ENCODE data around the gene RAD51B. TPM values are rescaled to one million over a fixed set of nuclear protein-coding genes. Genes with fewer than 3 reads are reported as not detected.
A peak's percentile ranks its signal among the peaks of the same experiment; 100 is the strongest.

RAD51B gene
- polyA plus RNA-seq, 3 donors = 3.6 to 11.6 (median 9.4) TPM

DNA sequence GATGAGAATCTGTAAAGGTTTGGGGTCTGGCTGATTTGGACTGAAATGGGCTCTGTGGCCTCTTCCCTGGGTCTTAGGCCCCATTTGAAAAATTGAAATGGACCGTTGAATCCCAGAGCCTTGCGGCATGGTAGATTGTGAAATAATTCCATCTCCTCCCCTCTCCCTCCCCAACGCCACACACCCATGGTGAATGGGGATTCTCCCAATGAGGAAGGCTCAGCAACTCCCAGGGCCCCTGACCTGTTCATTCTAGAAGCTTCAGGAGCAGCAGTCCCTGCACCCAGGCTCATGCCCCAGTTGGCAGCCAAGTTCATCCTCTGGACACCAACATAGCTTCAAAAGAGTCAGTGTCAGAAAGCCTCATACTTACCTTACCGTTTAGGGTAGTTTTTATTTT, 755.8 kb downstream of the RAD51B start:
- H3K79me2 ChIP-seq (ENCODE audit: insufficient read depth, low read length) = no peaks in the 10 kb centered on the region
- H3K9ac ChIP-seq (ENCODE audit: insufficient read depth, low read length, poor library complexity, severe bottlenecking) = no peak overlapping the region
- peaks cover 0 to 2% (median 1%) of the 10 kb centered on the region in 3 donors for H3K27me3 Mint-ChIP-seq (ENCODE audit: low read depth in 3 of 3)
- no peak overlapping the region for H3K4me3 Mint-ChIP-seq
- H3K4me2 ChIP-seq (replicated peaks; ENCODE audit: extremely low read depth, low read length, poor library complexity, severe bottlenecking) = no peak overlapping the region
- no peaks in the 10 kb centered on the region for H3K36me3 ChIP-seq (replicated peaks in 1 of 2; ENCODE audit: control insufficient read depth in 1 of 2, insufficient read depth in 2 of 2, low read length in 2 of 2)
- H3K4me3 ChIP-seq (replicated peaks in 1 of 3; ENCODE audit: low read depth in 2 of 3, low read length in 3 of 3) = no peak overlapping the region
- peak overlapping the region; percentile 44 to 89 for H3K27ac ChIP-seq (ENCODE audit: low read depth in 1 of 2, low read length in 2 of 2)
- no peaks in the 10 kb centered on the region for H3K27me3 ChIP-seq (ENCODE audit: control insufficient read depth in 2 of 2, insufficient read depth in 2 of 2, low read length in 2 of 2)
- WGBS (ENCODE audit: insufficient coverage) = 13% methylated on average over 1 of the region's 4 CpGs
- H4K20me1 ChIP-seq (ENCODE audit: insufficient read depth, low read length) = no peaks in the 10 kb centered on the region
- H3K36me3 Mint-ChIP-seq = peaks cover 10 to 13% of the 10 kb centered on the region in 2 donors
- H3K9me3 Mint-ChIP-seq = peaks cover 0 to 9% (median 4%) of the 10 kb centered on the region in 7 donors
- peak in 2 of 3 donors; percentile 15 to 31 for DNase-seq
- no peaks in the 10 kb centered on the region for H3K9me3 ChIP-seq (replicated peaks in 1 of 2; ENCODE audit: control insufficient read depth in 1 of 2, insufficient read depth in 1 of 2, low read length in 2 of 2)
- peaks cover 61 to 64% of the 10 kb centered on the region in 2 donors for H3K4me1 ChIP-seq (ENCODE audit: control insufficient read depth in 1 of 2, insufficient read depth in 2 of 2, low read length in 2 of 2)
- peak overlapping the region; percentile 72 to 100 (median 100) for H3K27ac Mint-ChIP-seq
- intact Hi-C loops (cut with micrococcal nuclease) = loop anchor here (5.0 kb wide), 4 partner anchors 107 to 217 kb away; partner anchors contain the start of gene ZFP36L1 (in 2 of the 2)
- H3K4me1 Mint-ChIP-seq = peaks cover 63% of the 10 kb centered on the region
- TF ChIP-seq, protein P1, sequence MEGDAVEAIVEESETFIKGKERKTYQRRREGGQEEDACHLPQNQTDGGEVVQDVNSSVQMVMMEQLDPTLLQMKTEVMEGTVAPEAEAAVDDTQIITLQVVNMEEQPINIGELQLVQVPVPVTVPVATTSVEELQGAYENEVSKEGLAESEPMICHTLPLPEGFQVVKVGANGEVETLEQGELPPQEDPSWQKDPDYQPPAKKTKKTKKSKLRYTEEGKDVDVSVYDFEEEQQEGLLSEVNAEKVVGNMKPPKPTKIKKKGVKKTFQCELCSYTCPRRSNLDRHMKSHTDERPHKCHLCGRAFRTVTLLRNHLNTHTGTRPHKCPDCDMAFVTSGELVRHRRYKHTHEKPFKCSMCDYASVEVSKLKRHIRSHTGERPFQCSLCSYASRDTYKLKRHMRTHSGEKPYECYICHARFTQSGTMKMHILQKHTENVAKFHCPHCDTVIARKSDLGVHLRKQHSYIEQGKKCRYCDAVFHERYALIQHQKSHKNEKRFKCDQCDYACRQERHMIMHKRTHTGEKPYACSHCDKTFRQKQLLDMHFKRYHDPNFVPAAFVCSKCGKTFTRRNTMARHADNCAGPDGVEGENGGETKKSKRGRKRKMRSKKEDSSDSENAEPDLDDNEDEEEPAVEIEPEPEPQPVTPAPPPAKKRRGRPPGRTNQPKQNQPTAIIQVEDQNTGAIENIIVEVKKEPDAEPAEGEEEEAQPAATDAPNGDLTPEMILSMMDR (IDR thresholded peaks at IDR 0.05) = no peak
- peak overlapping the region; percentile 41 for H2AFZ ChIP-seq (ENCODE audit: insufficient read depth, low read depth, low read length, poor library complexity, severe bottlenecking)

DNA sequence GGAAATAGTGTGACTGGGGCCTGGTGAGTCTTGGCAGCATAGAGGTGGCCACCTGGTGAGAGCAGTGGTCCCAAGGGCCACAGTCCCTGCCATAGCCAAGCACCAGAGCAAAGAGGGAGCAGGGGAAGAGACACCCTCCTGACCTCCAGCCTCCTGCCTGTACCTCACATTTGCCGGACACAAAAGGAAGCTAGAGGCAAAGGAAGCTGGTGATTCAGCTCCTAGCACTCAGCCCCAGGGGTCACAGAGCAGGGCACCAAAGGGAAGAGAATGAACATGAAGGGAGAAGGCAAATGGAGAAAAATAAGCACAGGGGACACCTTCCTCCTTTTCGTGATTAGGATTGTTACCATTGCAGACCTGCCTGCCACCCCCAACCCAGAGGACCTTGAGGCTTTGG, 756.5 kb downstream of the RAD51B start:
- peak overlapping the region; percentile 41 for H2AFZ ChIP-seq (ENCODE audit: insufficient read depth, low read depth, low read length, poor library complexity, severe bottlenecking)
- H4K20me1 ChIP-seq (ENCODE audit: insufficient read depth, low read length) = no peaks in the 10 kb centered on the region
- peak overlapping the region in 1 of 2 donors; percentile 39 for H3K4me3 Mint-ChIP-seq
- WGBS (ENCODE audit: insufficient coverage) = no CpG with 5 or more reads among the region's 2 CpGs
- peaks cover 0 to 2% (median 1%) of the 10 kb centered on the region in 3 donors for H3K27me3 Mint-ChIP-seq (ENCODE audit: low read depth in 3 of 3)
- intact Hi-C loops (cut with micrococcal nuclease) = loop anchor here (5.0 kb wide), 4 partner anchors 106 to 216 kb away; partner anchors contain the start of gene ZFP36L1 (in 2 of the 2)
- no peaks in the 10 kb centered on the region for H3K27me3 ChIP-seq (ENCODE audit: control insufficient read depth in 2 of 2, insufficient read depth in 2 of 2, low read length in 2 of 2)
- H3K36me3 ChIP-seq (replicated peaks in 1 of 2; ENCODE audit: control insufficient read depth in 1 of 2, insufficient read depth in 2 of 2, low read length in 2 of 2) = no peaks in the 10 kb centered on the region
- peaks cover 10 to 13% of the 10 kb centered on the region in 2 donors for H3K36me3 Mint-ChIP-seq
- peaks cover 65 to 68% of the 10 kb centered on the region in 2 donors for H3K4me1 ChIP-seq (ENCODE audit: control insufficient read depth in 1 of 2, insufficient read depth in 2 of 2, low read length in 2 of 2)
- no peak overlapping the region for H3K4me2 ChIP-seq (replicated peaks; ENCODE audit: extremely low read depth, low read length, poor library complexity, severe bottlenecking)
- H3K4me1 Mint-ChIP-seq = peaks cover 67% of the 10 kb centered on the region
- no peaks in the 10 kb centered on the region for H3K79me2 ChIP-seq (ENCODE audit: insufficient read depth, low read length)
- H3K9me3 Mint-ChIP-seq = peaks cover 0 to 9% (median 4%) of the 10 kb centered on the region in 7 donors
- H3K9ac ChIP-seq (ENCODE audit: insufficient read depth, low read length, poor library complexity, severe bottlenecking) = no peak overlapping the region
- peak overlapping the region; percentile 44 to 89 for H3K27ac ChIP-seq (ENCODE audit: low read depth in 1 of 2, low read length in 2 of 2)
- no peaks in the 10 kb centered on the region for H3K9me3 ChIP-seq (replicated peaks in 1 of 2; ENCODE audit: control insufficient read depth in 1 of 2, insufficient read depth in 1 of 2, low read length in 2 of 2)
- TF ChIP-seq, protein P1 (IDR thresholded peaks at IDR 0.05) = no peak
- no peak overlapping the region for H3K4me3 ChIP-seq (replicated peaks in 1 of 3; ENCODE audit: low read depth in 2 of 3, low read length in 3 of 3)
- peak; percentile 38 to 69 (median 59) for DNase-seq
- H3K27ac Mint-ChIP-seq = peak overlapping the region; percentile 99 to 100 (median 100)
